H9 (cell line): ENCODE results near the gene RASGRF1. TPM values are rescaled to one million over a fixed set of nuclear protein-coding genes. Genes with fewer than 3 reads are reported as not detected.

Experiments used
- DNase-seq: peaks from one replicate; pipeline ENCODE4 v3.0.0-alpha.2; 2017
- H2AFZ ChIP-seq: one replicate; pipeline ENCODE4 v1.6.1; 2013; ENCODE audit warnings: mild to moderate bottlenecking, low read length, control low read depth, moderate library complexity
- H2AK5ac ChIP-seq: 2 replicates; pipeline ENCODE4 v1.6.1; 2013; ENCODE audit warnings: low read length, control low read depth, mixed read lengths; ENCODE audit not compliant: insufficient read length
- H2BK120ac ChIP-seq: one replicate; pipeline ENCODE4 v1.6.1; 2013; ENCODE audit warnings: low read depth, mild to moderate bottlenecking, low read length, control low read depth, inconsistent platforms; ENCODE audit not compliant: poor library complexity, severe bottlenecking
- H2BK12ac ChIP-seq: 2 replicates; pipeline ENCODE4 v1.6.1; 2013; ENCODE audit warnings: low read length, control low read depth, mixed read lengths, low read depth; ENCODE audit not compliant: insufficient read length
- H2BK15ac ChIP-seq: 2 replicates; pipeline ENCODE4 v1.6.1; 2013; ENCODE audit warnings: low read depth, low read length, control low read depth
- H2BK20ac ChIP-seq: one replicate; pipeline ENCODE4 v1.6.1; 2013; ENCODE audit warnings: low read depth, mild to moderate bottlenecking, low read length, control low read depth, inconsistent platforms; ENCODE audit not compliant: poor library complexity, severe bottlenecking
- H2BK5ac ChIP-seq: 2 replicates; pipeline ENCODE4 v1.6.1; 2013; ENCODE audit warnings: low read length, control low read depth, mixed read lengths; ENCODE audit not compliant: insufficient read length
- H3K14ac ChIP-seq: 2 replicates; pipeline ENCODE4 v1.6.1; 2013; ENCODE audit warnings: low read length, control low read depth; ENCODE audit not compliant: insufficient read depth
- H3K18ac ChIP-seq: 2 replicates; pipeline ENCODE4 v1.6.1; 2013; ENCODE audit warnings: low read depth, mild to moderate bottlenecking, mixed read lengths, low read length, control low read depth; ENCODE audit not compliant: insufficient read length
- H3K23ac ChIP-seq: 2 replicates; pipeline ENCODE4 v1.6.1; 2013; ENCODE audit warnings: low read length, control low read depth, mixed read lengths, low read depth; ENCODE audit not compliant: insufficient read length
- H3K23me2 ChIP-seq: 2 replicates; pipeline ENCODE4 v1.6.1; 2013; ENCODE audit warnings: low read depth, mild to moderate bottlenecking, mixed read lengths, low read length, control low read depth; ENCODE audit not compliant: insufficient read length, poor library complexity, severe bottlenecking
- H3K27ac ChIP-seq: 2 replicates; pipeline ENCODE4 v1.5.1; 2013; ENCODE audit warnings: low read length, control low read depth, mixed read lengths, low read depth; ENCODE audit not compliant: insufficient read length
- H3K27me3 ChIP-seq: 2 replicates; pipeline ENCODE4 v1.6.1; 2013; ENCODE audit warnings: low read length, control low read depth, inconsistent platforms; ENCODE audit not compliant: insufficient read depth
- H3K4ac ChIP-seq: 2 replicates; pipeline ENCODE4 v1.6.1; 2013; ENCODE audit warnings: low read depth, mild to moderate bottlenecking, control low read depth, inconsistent platforms, low read length, moderate library complexity
- H3K4me1 ChIP-seq: 2 replicates; pipeline ENCODE4 v1.6.1; 2013; ENCODE audit warnings: low read length, control low read depth, inconsistent platforms; ENCODE audit not compliant: insufficient read depth
- H3K4me2 ChIP-seq: 2 replicates; pipeline ENCODE4 v1.6.1; 2013; ENCODE audit warnings: low read length, control low read depth, mixed read lengths; ENCODE audit not compliant: insufficient read length, insufficient read depth
- H3K56ac ChIP-seq: 2 replicates; pipeline ENCODE4 v1.6.1; 2013; ENCODE audit warnings: low read depth, mild to moderate bottlenecking, mixed read lengths, low read length, control low read depth; ENCODE audit not compliant: insufficient read length
- H3K79me1 ChIP-seq: 2 replicates; pipeline ENCODE4 v1.6.1; 2013; ENCODE audit warnings: low read depth, mild to moderate bottlenecking, moderate library complexity, low read length, control low read depth, inconsistent platforms; ENCODE audit not compliant: insufficient read depth, poor library complexity, severe bottlenecking
- H3K79me2 ChIP-seq: 2 replicates; pipeline ENCODE4 v1.6.1; 2013; ENCODE audit warnings: low read length, control low read depth, inconsistent platforms; ENCODE audit not compliant: insufficient read depth
- H3K9ac ChIP-seq: 2 replicates; pipeline ENCODE4 v1.6.1; 2013; ENCODE audit warnings: low read length, control low read depth, mixed read lengths; ENCODE audit not compliant: insufficient read length; ENCODE audit errors: extremely low read depth
- H3K9me3 ChIP-seq: one replicate; pipeline ENCODE4 v1.6.1; 2013; ENCODE audit warnings: low read depth, low read length, inconsistent platforms; ENCODE audit not compliant: control insufficient read depth
- H3T11ph ChIP-seq: one replicate; pipeline ENCODE4 v1.6.1; 2013; ENCODE audit warnings: mild to moderate bottlenecking, low read length, control low read depth, inconsistent platforms
- H4K20me1 ChIP-seq: one replicate; pipeline ENCODE4 v1.6.1; 2013; ENCODE audit not compliant: control insufficient read depth, insufficient read length, insufficient read depth
- H4K5ac ChIP-seq: 2 replicates; pipeline ENCODE4 v1.6.1; 2013; ENCODE audit warnings: low read depth, mild to moderate bottlenecking, mixed read lengths, low read length, control low read depth; ENCODE audit not compliant: insufficient read length
- H4K8ac ChIP-seq: replicated peaks from 2 replicates; pipeline ENCODE4 v1.6.1; 2013; ENCODE audit warnings: low read length, control low read depth, mixed read lengths, low read depth; ENCODE audit not compliant: insufficient read length
- H4K91ac ChIP-seq: 2 replicates; pipeline ENCODE4 v1.6.1; 2013; ENCODE audit warnings: low read depth, mild to moderate bottlenecking, moderate library complexity, mixed read lengths, low read length, control low read depth; ENCODE audit not compliant: insufficient read length
- H3K27ac Mint-ChIP-seq, 3 experiments: 2 replicates in 2 of 3; 3 replicates in 1 of 3; pipeline ENCODE4 v1.8.0; 2020 to 2021; ENCODE audit warnings: mixed read lengths in 3 of 3, mild to moderate bottlenecking in 1 of 3, moderate library complexity in 1 of 3
- H3K27me3 Mint-ChIP-seq: 2 replicates; pipeline ENCODE4 v1.8.0; 2021; ENCODE audit warnings: low read depth, mild to moderate bottlenecking, moderate library complexity, mixed read lengths
- H3K36me3 Mint-ChIP-seq, 3 experiments: 2 replicates in 2 of 3; 3 replicates in 1 of 3; pipeline ENCODE4 v1.8.0; 2020 to 2021; ENCODE audit warnings: low read depth in 3 of 3, mixed read lengths in 3 of 3; ENCODE audit not compliant: insufficient read depth in 1 of 3
- H3K4me1 Mint-ChIP-seq, 2 experiments: 2 replicates each; pipeline ENCODE4 v1.8.0; 2020; ENCODE audit warnings: mixed read lengths in 2 of 2
- H3K4me3 Mint-ChIP-seq, 2 experiments: 2 replicates in 1 of 2; 3 replicates in 1 of 2; pipeline ENCODE4 v1.8.0; 2020 to 2021; ENCODE audit warnings: mild to moderate bottlenecking in 2 of 2, mixed read lengths in 2 of 2, moderate library complexity in 1 of 2
- H3K9me3 Mint-ChIP-seq, 2 experiments: 2 replicates in 1 of 2; 3 replicates in 1 of 2; pipeline ENCODE4 v1.8.0; 2020; ENCODE audit warnings: mild to moderate bottlenecking in 2 of 2, mixed read lengths in 2 of 2, moderate library complexity in 1 of 2
- CTCF ChIP-seq: fragments of 200-600 bp; sonication (generic); conservative IDR thresholded peaks from 3 replicates; pipeline ENCODE4 v1.8.0; 2021; ENCODE audit warnings: antibody characterized with exemption, mild to moderate bottlenecking
- WGBS: extraction: QIAGEN DNeasy Blood & Tissue Kit; methylation state at CpG from one replicate; pipeline ENCODE4 v1.1.7; 2013; ENCODE audit warnings: missing lambda C conversion rate, low lambda C conversion rate, mixed read lengths; ENCODE audit not compliant: insufficient read length; ENCODE audit errors: extremely low coverage; 5-methylcytosine and 5-hydroxymethylcytosine counted together
- total RNA-seq: library from RNA; stranded (reverse); gene quantifications from 2 replicates; pipeline ENCODE4 v1.2.1, GENCODE V29; 2021

The RASGRF1 gene
- total RNA-seq, 1 experiment from 2014 or later, result 0.48 TPM

- Mint-ChIP-seq H3K4me3 (no peak overlapping the region), H3K27ac (no peak overlapping the region), H3K9me3 (no peaks in the 10 kb centered on the region), H3K4me1 (no peaks in the 10 kb centered on the region), H3K36me3 (no peaks in the 10 kb centered on the region), H3K27me3 (peaks cover 69% of the 10 kb centered on the region)
- H3K14ac ChIP-seq, result no peak overlapping the region
- H3K27me3 ChIP-seq, result no peaks in the 10 kb centered on the region
- no peaks in the 10 kb centered on the region for H3K4me1 ChIP-seq
- WGBS, result no CpG with 5 or more reads among the region's 2 CpGs
- H3K79me1 ChIP-seq, result no peaks in the 10 kb centered on the region
- H2BK5ac ChIP-seq, result no peak overlapping the region
- no peak overlapping the region for H4K5ac ChIP-seq
- H3K27ac ChIP-seq, result no peak overlapping the region
- no peak overlapping the region for H3K56ac ChIP-seq
- H3K79me2 ChIP-seq, result no peaks in the 10 kb centered on the region
- no peak overlapping the region for H3T11ph ChIP-seq
- no peak overlapping the region for H4K8ac ChIP-seq
- no peak overlapping the region for H2BK120ac ChIP-seq
- no peak overlapping the region for H2AK5ac ChIP-seq
- no peak for TF ChIP-seq CTCF
- no peaks in the 10 kb centered on the region for H3K9me3 ChIP-seq
- H3K18ac ChIP-seq, result no peak overlapping the region
- H3K4ac ChIP-seq, result no peak overlapping the region
- H2BK15ac ChIP-seq, result no peak overlapping the region
- no peaks in the 10 kb centered on the region for H4K20me1 ChIP-seq
- no peak overlapping the region for H4K91ac ChIP-seq
- DNase-seq, result no peak
- H3K9ac ChIP-seq, result no peak overlapping the region
- no peak overlapping the region for H3K4me2 ChIP-seq
- no peak overlapping the region for H2BK12ac ChIP-seq
- H3K23me2 ChIP-seq, result no peaks in the 10 kb centered on the region
- no peak overlapping the region for H2AFZ ChIP-seq
- no peak overlapping the region for H3K23ac ChIP-seq
- no peak overlapping the region for H2BK20ac ChIP-seq
Observed at GRCh38 chr15:79075256-79075655, 15.3 kb downstream of the RASGRF1 start.
